Lung (tissue), 12 donors: ENCODE results near the gene ITGB7. TPM values are rescaled to one million over a fixed set of nuclear protein-coding genes. Genes with fewer than 3 reads are reported as not detected.

Source experiments
- ATAC-seq: fragments of 200-7000 bp; cut with Tn5 transposase; one replicate; pipeline ENCODE4 v1.9.1; 2020; ENCODE audit warnings: moderate number of reproducible peaks; ENCODE audit not compliant: insufficient read depth, low FRiP score
- DNase-seq, 3 donors: peaks; one replicate each; pipeline ENCODE4 v3.0.0-alpha.2; 2013 to 2017
- H3K27ac ChIP-seq, 2 donors: one replicate each; pipeline ENCODE4 v1.5.1; 2013; ENCODE audit warnings: mild to moderate bottlenecking in 2 of 2, moderate library complexity in 2 of 2, control low read depth in 1 of 2, inconsistent platforms in 1 of 2, low read depth in 1 of 2, low read length in 1 of 2
- H3K27me3 ChIP-seq, 3 donors: one replicate each; pipeline ENCODE4 v1.5.1; 2013; ENCODE audit warnings: low read length in 2 of 3; ENCODE audit not compliant: control insufficient read depth in 3 of 3, insufficient read depth in 3 of 3
- H3K36me3 ChIP-seq, 4 donors: one replicate each; pipeline ENCODE4 v1.5.1; 2013; ENCODE audit warnings: low read length in 4 of 4, mild to moderate bottlenecking in 1 of 4, moderate library complexity in 1 of 4; ENCODE audit not compliant: control insufficient read depth in 4 of 4, insufficient read depth in 4 of 4
- H3K4me1 ChIP-seq, 5 donors: one replicate each; pipeline ENCODE4 v1.5.1; 2013; ENCODE audit warnings: low read length in 5 of 5, mild to moderate bottlenecking in 2 of 5, moderate library complexity in 1 of 5; ENCODE audit not compliant: control insufficient read depth in 5 of 5, insufficient read depth in 5 of 5
- H3K4me3 ChIP-seq: one replicate; pipeline ENCODE4 v1.5.1; 2013; ENCODE audit warnings: mild to moderate bottlenecking, control low read depth, moderate library complexity
- H3K9ac ChIP-seq, 2 donors: one replicate each; pipeline ENCODE4 v1.5.1; 2013; ENCODE audit warnings: low read length in 2 of 2, control low read depth in 1 of 2; ENCODE audit not compliant: insufficient read depth in 1 of 2
- H3K9me3 ChIP-seq, 4 donors: one replicate each; pipeline ENCODE4 v1.5.1; 2013; ENCODE audit warnings: low read length in 3 of 4, mild to moderate bottlenecking in 1 of 4, moderate library complexity in 1 of 4; ENCODE audit not compliant: control insufficient read depth in 4 of 4, insufficient read depth in 3 of 4
- whole genome bisulfite sequencing, 2 donors: extraction: QIAGEN DNeasy Blood & Tissue Kit; methylation state at CpG; one replicate each; pipeline ENCODE4 v1.1.7; 2013; 5-methylcytosine and 5-hydroxymethylcytosine counted together
- polyA plus RNA-seq, 2 donors: library from polyadenylated mRNA; stranded (reverse); fragments of 200-250 nt; gene quantifications; one replicate each; pipeline ENCODE4 v1.2.1, GENCODE V29; 2013
- total RNA-seq, 2 donors: library from RNA; depleted of rRNA in 1 of 2; stranded (reverse); fragments of >200 nt in 1 of 2; gene quantifications; one replicate each; pipeline ENCODE4 v1.2.1, GENCODE V29; 2014 to 2021
- TF ChIP-seq, protein P1 (sequence below): IDR thresholded peaks from 2 replicates; pipeline ENCODE4 v1.5.1; 2012; ENCODE audit warnings: mild to moderate bottlenecking; ENCODE audit errors: control extremely low read depth, extremely low read depth
- donor health status: control.
- donor health status: control.
- donor health status: Bipolar disorder and iron deficiency.
- donor health status: healthy.
- donor health status: DM: yes; HTN: yes; CAD: no.

ITGB7 gene
- total and polyA plus RNA-seq, 4 donors, result 2.3 to 7.9 (median 5.0) TPM

DNA sequence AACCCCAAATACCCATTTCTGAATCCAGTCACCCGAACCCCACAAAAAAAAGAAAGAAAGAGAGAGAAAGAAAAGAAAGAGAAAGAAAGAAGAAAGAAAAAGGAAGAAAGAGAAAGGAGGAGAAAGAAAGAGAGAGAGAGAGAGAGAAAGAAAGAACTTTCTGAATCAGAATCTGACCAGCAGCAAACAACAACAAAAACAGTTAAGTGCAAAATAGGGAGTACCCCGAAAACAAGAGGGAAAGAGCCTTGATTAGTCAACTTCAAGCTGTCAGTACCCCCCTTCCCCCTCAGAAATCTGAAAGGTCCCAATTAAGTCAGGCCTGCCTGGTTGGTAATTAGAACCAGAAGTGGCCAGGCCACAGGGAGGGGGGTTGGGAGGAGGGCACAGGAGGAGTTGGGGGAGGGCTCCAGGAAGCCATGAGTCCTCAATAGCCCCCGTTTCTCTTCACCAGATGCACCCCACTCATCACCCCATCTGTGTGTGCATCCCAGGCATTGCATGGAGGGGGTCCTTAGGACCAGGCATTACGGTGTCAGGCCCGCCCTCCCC is 15.2 kb upstream of the ITGB7 start:
- peak overlapping the region; percentile 75 to 97 for H3K27ac ChIP-seq
- ATAC-seq, result no peak
- peaks cover 0 to 66% (median 37%) of the 10 kb centered on the region in 5 donors for H3K4me1 ChIP-seq
- H3K9ac ChIP-seq, result peak overlapping the region in 1 of 2 donors; percentile 34
- TF ChIP-seq, protein P1, sequence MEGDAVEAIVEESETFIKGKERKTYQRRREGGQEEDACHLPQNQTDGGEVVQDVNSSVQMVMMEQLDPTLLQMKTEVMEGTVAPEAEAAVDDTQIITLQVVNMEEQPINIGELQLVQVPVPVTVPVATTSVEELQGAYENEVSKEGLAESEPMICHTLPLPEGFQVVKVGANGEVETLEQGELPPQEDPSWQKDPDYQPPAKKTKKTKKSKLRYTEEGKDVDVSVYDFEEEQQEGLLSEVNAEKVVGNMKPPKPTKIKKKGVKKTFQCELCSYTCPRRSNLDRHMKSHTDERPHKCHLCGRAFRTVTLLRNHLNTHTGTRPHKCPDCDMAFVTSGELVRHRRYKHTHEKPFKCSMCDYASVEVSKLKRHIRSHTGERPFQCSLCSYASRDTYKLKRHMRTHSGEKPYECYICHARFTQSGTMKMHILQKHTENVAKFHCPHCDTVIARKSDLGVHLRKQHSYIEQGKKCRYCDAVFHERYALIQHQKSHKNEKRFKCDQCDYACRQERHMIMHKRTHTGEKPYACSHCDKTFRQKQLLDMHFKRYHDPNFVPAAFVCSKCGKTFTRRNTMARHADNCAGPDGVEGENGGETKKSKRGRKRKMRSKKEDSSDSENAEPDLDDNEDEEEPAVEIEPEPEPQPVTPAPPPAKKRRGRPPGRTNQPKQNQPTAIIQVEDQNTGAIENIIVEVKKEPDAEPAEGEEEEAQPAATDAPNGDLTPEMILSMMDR, result no peak
- H3K4me3 ChIP-seq, result no peak overlapping the region
- peak in 2 of 3 donors; percentile 37 to 41 for DNase-seq
- no peaks in the 10 kb centered on the region for H3K27me3 ChIP-seq
- H3K36me3 ChIP-seq, result peaks cover 0 to 6% (median 1%) of the 10 kb centered on the region in 4 donors
- no peaks in the 10 kb centered on the region for H3K9me3 ChIP-seq
- WGBS, 2 donors, result 37 to 41% methylated on average over 5 of the region's 5 CpGs

DNA sequence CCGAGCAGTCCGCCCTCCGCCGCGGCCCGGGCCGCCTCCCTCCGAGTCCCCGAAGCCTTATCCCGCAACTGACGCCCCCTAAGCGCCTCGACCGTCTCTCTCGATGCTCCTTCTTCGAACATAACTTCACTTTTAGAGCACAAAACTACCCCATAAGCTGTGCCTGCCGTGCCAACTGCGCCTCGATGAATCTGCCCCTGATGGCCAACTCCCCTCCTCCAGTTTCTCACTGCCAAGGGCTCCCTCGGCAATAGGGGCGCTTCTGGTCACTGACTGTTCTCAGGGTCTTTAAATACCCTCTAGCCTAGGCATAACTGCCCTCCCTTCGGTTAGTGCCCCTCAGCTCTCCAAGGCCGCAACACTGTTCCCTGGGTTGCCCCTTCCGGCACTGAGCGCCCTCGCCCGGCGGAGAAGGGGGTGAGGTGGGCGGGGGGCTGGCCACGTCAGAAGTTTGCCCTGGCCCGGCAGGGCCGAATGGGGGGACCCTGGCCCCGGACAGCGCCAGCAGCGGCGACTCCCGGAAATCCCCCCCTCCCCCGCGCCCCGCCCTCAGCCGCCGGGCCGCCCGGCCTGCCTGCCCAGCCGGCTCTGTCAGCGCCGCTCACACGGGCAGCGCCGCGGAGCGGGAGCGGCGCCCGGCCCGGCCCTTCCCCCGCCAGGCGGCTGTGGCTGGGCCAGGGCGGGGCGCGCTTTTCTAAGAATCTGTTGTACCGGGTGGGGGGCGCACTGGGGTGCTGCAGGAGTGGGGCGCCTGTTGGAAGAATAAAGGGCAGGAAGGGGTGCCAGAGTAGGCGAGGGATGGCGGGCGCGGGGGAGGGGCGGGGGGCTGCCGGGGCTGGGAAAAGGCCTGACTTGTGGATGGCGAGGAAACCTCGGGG is 14.4 kb upstream of the ITGB7 start:
- 1% methylated on average over 64 to 72 of the region's 72 CpGs for WGBS, 2 donors
- Histone ChIP-seq H3K9ac (peak overlapping the region in 1 of 2 donors; percentile 73), H3K27me3 (no peaks in the 10 kb centered on the region), H3K9me3 (no peaks in the 10 kb centered on the region), H3K27ac (peak overlapping the region; percentile 97 to 99), H3K4me3 (peak overlapping the region; percentile 27), H3K36me3 (peaks cover 0 to 3% (median 0%) of the 10 kb centered on the region in 4 donors), H3K4me1 (peaks cover 0 to 73% (median 38%) of the 10 kb centered on the region in 5 donors)
- ATAC-seq, result peak; percentile 48
- TF ChIP-seq, protein P1, result no peak
- DNase-seq, result peak; percentile 85 to 92 (median 91)

DNA sequence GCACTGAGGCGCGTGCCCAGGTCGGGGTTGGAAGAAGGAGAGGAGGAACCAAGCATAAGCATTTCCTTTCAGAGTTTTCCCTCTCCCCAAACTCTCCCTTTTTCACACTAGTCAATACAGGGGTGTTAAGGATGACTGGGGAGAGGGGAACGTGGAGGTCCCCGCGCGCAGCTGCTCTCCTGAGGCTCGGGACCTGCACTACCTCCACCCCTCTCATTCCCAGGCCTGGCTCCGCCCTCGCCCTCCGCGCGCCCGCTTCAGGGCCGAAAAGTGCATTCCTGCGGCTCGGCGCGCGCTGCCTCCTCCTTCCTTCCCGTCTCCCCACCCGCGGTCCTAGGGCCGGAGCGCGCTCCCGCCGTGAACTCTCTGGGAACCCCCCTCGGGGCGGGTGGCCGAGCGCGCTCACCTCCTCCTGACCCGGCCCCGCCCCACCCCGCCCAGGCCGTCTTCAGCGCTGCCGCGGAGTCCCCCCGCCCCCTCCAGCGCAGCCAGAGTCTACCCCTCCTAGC is 13.7 kb upstream of the ITGB7 start:
- Histone ChIP-seq H3K27me3 (no peaks in the 10 kb centered on the region), H3K4me3 (peak overlapping the region; percentile 29), H3K27ac (peak overlapping the region; percentile 97 to 99), H3K4me1 (peaks cover 0 to 77% (median 40%) of the 10 kb centered on the region in 5 donors), H3K9ac (peak overlapping the region in 1 of 2 donors; percentile 67), H3K36me3 (peaks cover 0 to 3% (median 0%) of the 10 kb centered on the region in 4 donors), H3K9me3 (no peaks in the 10 kb centered on the region)
- DNase-seq (peak; percentile 95 to 98 (median 96)), ATAC-seq (peak; percentile 83)
- TF ChIP-seq, protein P1, result no peak
- 0 to 1% methylated on average over 39 to 42 of the region's 42 CpGs for WGBS, 2 donors
